GM11168 (cell line): ENCODE measurements around the gene STPG1.
"Not testable (repeated sequence)": the region's sequence is repeated elsewhere in the genome, so short reads cannot be mapped to it uniquely, and the experiment has no call there.

Source experiments
- in situ Hi-C: fragments of 300-500 bp; cut with MboI; formaldehyde crosslinking; loops from one replicate; pipeline ENCODE4 v1.12.0; 2022; ENCODE audit warnings: low sequenced_read_pairs; ENCODE audit not compliant: unreplicated experiment

Gene STPG1

GRCh38 chr1:24413350-24414163, at the start of gene STPG1:
STPG1 (minus strand) TSS chr1:24413782; CDS start chr1:24401388, 12,394 bp downstream.
- in situ Hi-C loops: no loop called here

- in situ Hi-C loops: not testable (repeated sequence)
Measured at GRCh38 chr1:24462128-24462527, 48.5 kb upstream of the STPG1 start.

GRCh38 chr1:24459551-24460266, 46.1 kb upstream of the STPG1 start:
- in situ Hi-C loops: no loop called here

- in situ Hi-C loops: no loop called here
Measured at GRCh38 chr1:24457866-24458265, 44.3 kb upstream of the STPG1 start.

GRCh38 chr1:24455272-24455671, 41.7 kb upstream of the STPG1 start:
- in situ Hi-C loops: no loop called here

GRCh38 chr1:24454673-24455072, 41.1 kb upstream of the STPG1 start:
- in situ Hi-C loops: no loop called here

GRCh38 chr1:24452922-24453485, 39.4 kb upstream of the STPG1 start:
- in situ Hi-C loops: no loop called here

- in situ Hi-C loops: no loop called here
Measured at GRCh38 chr1:24451746-24452145, 38.2 kb upstream of the STPG1 start.

- in situ Hi-C loops: no loop called here
Measured at GRCh38 chr1:24450857-24451397, 37.3 kb upstream of the STPG1 start.

- in situ Hi-C loops: no loop called here
Measured at GRCh38 chr1:24450316-24450715, 36.7 kb upstream of the STPG1 start.

GRCh38 chr1:24446446-24446845, 32.9 kb upstream of the STPG1 start:
- in situ Hi-C loops: not testable (repeated sequence)

- in situ Hi-C loops: no loop called here
Measured at GRCh38 chr1:24443241-24443656, 29.7 kb upstream of the STPG1 start.

GRCh38 chr1:24442764-24443163, 29.2 kb upstream of the STPG1 start:
- in situ Hi-C loops: no loop called here

GRCh38 chr1:24441996-24442668, 28.6 kb upstream of the STPG1 start:
- in situ Hi-C loops: no loop called here

GRCh38 chr1:24441480-24441879, 27.9 kb upstream of the STPG1 start:
- in situ Hi-C loops: no loop called here

GRCh38 chr1:24440436-24440835, 26.9 kb upstream of the STPG1 start:
- in situ Hi-C loops: no loop called here

GRCh38 chr1:24438423-24438901, 24.9 kb upstream of the STPG1 start:
- in situ Hi-C loops: no loop called here

GRCh38 chr1:24437631-24438396, 24.2 kb upstream of the STPG1 start:
- in situ Hi-C loops: no loop called here

GRCh38 chr1:24435782-24436365, 22.3 kb upstream of the STPG1 start:
- in situ Hi-C loops: no loop called here
